ENCODE results near the gene UQCRFS1.
"Not testable (repeated sequence)": the region's sequence is repeated elsewhere in the genome, so short reads cannot be mapped to it uniquely, and the experiment has no call there.

Gene UQCRFS1

DNA sequence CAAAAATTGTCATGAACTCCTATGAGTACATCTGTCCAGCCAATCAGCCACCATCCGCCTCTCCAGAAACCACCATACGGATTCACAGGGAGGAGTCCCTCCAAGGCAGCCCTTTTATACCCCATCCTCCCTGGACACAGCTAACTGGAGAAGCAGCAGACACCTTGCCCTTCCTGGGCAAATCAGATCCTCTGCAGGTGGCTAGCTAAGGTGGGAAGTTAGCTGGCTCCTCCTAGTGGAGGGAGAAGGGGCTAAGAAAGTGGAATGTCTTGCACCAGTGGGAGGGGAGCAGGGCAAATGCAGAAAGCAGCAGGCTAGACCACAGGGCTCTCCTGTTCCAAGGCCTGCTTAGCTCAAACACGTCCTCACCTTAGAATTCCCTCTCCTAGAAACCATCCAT lies 46.2 kb upstream of the UQCRFS1 start:
- no peak overlapping the region for H3K27ac ChIP-seq
- no peak overlapping the region for H3K4me2 ChIP-seq (ENCODE audit: low read length)
- H3K79me2 ChIP-seq, result no peaks in the 10 kb centered on the region
- H3K9me3 ChIP-seq (ENCODE audit: control insufficient read depth, low read length), result no peaks in the 10 kb centered on the region
- H2AFZ ChIP-seq, result no peak overlapping the region
- H3K36me3 ChIP-seq (ENCODE audit: control insufficient read depth, insufficient read depth, low read length), result no peaks in the 10 kb centered on the region
- no peak for TF ChIP-seq CTCF (IDR thresholded peaks at IDR 0.05)
- H3K4me3 ChIP-seq (ENCODE audit: low read depth, low read length), result no peak overlapping the region
- H3K4me1 ChIP-seq, result no peaks in the 10 kb centered on the region
- no peaks in the 10 kb centered on the region for H3K27me3 ChIP-seq (ENCODE audit: control insufficient read depth, insufficient read depth, low read length)
- H3K9ac ChIP-seq, result no peak overlapping the region

- no peak for TF ChIP-seq CTCF (IDR thresholded peaks at IDR 0.05)
- no peaks in the 10 kb centered on the region for H3K79me2 ChIP-seq
- H3K4me2 ChIP-seq (ENCODE audit: low read length), result no peak overlapping the region
- no peak overlapping the region for H3K27ac ChIP-seq
- no peak overlapping the region for H2AFZ ChIP-seq
- no peaks in the 10 kb centered on the region for H3K27me3 ChIP-seq (ENCODE audit: control insufficient read depth, insufficient read depth, low read length)
- H3K36me3 ChIP-seq (ENCODE audit: control insufficient read depth, insufficient read depth, low read length), result no peaks in the 10 kb centered on the region
- H3K4me3 ChIP-seq (ENCODE audit: low read depth, low read length), result no peak overlapping the region
- H3K4me1 ChIP-seq, result no peaks in the 10 kb centered on the region
- H3K9me3 ChIP-seq (ENCODE audit: control insufficient read depth, low read length), result no peaks in the 10 kb centered on the region
- H3K9ac ChIP-seq, result no peak overlapping the region
Measured at GRCh38 chr19:29256516-29256915, 43.6 kb upstream of the UQCRFS1 start.

GRCh38 chr19:29255912-29256311 lies 43.0 kb upstream of the UQCRFS1 start:
- Histone ChIP-seq H3K4me1 (no peaks in the 10 kb centered on the region), H3K79me2 (no peaks in the 10 kb centered on the region), H3K4me3 (ENCODE audit: low read depth, low read length) (no peak overlapping the region), H3K27ac (no peak overlapping the region), H3K36me3 (ENCODE audit: control insufficient read depth, insufficient read depth, low read length) (no peaks in the 10 kb centered on the region), H3K4me2 (ENCODE audit: low read length) (no peak overlapping the region), H3K9me3 (ENCODE audit: control insufficient read depth, low read length) (no peaks in the 10 kb centered on the region), H2AFZ (no peak overlapping the region), H3K27me3 (ENCODE audit: control insufficient read depth, insufficient read depth, low read length) (no peaks in the 10 kb centered on the region), H3K9ac (no peak overlapping the region)
- no peak for TF ChIP-seq CTCF (IDR thresholded peaks at IDR 0.05)

- TF ChIP-seq CTCF (IDR thresholded peaks at IDR 0.05), result no peak
- Histone ChIP-seq H3K9me3 (ENCODE audit: control insufficient read depth, low read length) (no peaks in the 10 kb centered on the region), H3K4me3 (ENCODE audit: low read depth, low read length) (no peak overlapping the region), H3K27me3 (ENCODE audit: control insufficient read depth, insufficient read depth, low read length) (no peaks in the 10 kb centered on the region), H3K4me1 (no peaks in the 10 kb centered on the region), H3K27ac (no peak overlapping the region), H3K9ac (no peak overlapping the region), H3K4me2 (ENCODE audit: low read length) (no peak overlapping the region), H3K36me3 (ENCODE audit: control insufficient read depth, insufficient read depth, low read length) (no peaks in the 10 kb centered on the region), H3K79me2 (no peaks in the 10 kb centered on the region), H2AFZ (no peak overlapping the region)
Measured at GRCh38 chr19:29255006-29255405, 42.1 kb upstream of the UQCRFS1 start.

- not testable (repeated sequence) for H2AFZ ChIP-seq; H3K4me3 ChIP-seq (ENCODE audit: low read depth, low read length); H3K9me3 ChIP-seq (ENCODE audit: control insufficient read depth, low read length); H3K27ac ChIP-seq; H3K4me1 ChIP-seq; H3K27me3 ChIP-seq (ENCODE audit: control insufficient read depth, insufficient read depth, low read length); H3K4me2 ChIP-seq (ENCODE audit: low read length); H3K36me3 ChIP-seq (ENCODE audit: control insufficient read depth, insufficient read depth, low read length); H3K79me2 ChIP-seq; H3K9ac ChIP-seq
Measured at GRCh38 chr19:29249798-29250197, 36.8 kb upstream of the UQCRFS1 start.
